HepG2 (cell line): ENCODE results near the gene SPACA9. TPM values are rescaled to one million over a fixed set of nuclear protein-coding genes. Genes with fewer than 3 reads are reported as not detected.
A peak's percentile ranks its signal among the peaks of the same experiment; 100 is the strongest.

Experiments
- ATAC-seq: fragments of 200-7000 bp; cut with Tn5 transposase; 3 replicates; pipeline ENCODE4 v1.9.1; 2020; ENCODE audit warnings: mild to moderate bottlenecking, moderate library complexity
- BruUV-seq: library from RNA; stranded (reverse); fragments of 400-500 nt; replicated peaks from 2 replicates; lab custom pipeline; 2021; lab: Mats Ljungman, UMichigan
- CTCF ChIA-PET: fragments of 300-600 bp; formaldehyde crosslinking; extraction: SDS; loops from one replicate; lab custom pipeline; 2021; ENCODE audit warnings: low total read pairs, inconsistent platforms, low intra/inter-chr PET ratio; lab: Yijun Ruan, JAX
- POLR2A ChIA-PET: fragments of 350-600 bp; sonication (Branson Sonifier 250); formaldehyde crosslinking; loops from one replicate; lab custom pipeline; 2020; ENCODE audit warnings: antibody characterized with exemption, inconsistent platforms; lab: Yijun Ruan, JAX
- DNase-seq: peaks from one replicate; pipeline ENCODE4 v3.0.0-alpha.2; 2015; ENCODE audit warnings: low spot score
- FAIRE-seq: peaks from 3 replicates; lab custom pipeline; 2011; peaks lifted over from hg19 to GRCh38; lab: Jason Lieb, UNC
- H2AFZ ChIP-seq: one replicate; pipeline ENCODE4 v1.6.1; 2011; ENCODE audit warnings: low read length, inconsistent platforms
- H3K27ac ChIP-seq: fragments of 300-600 bp; 3 replicates; pipeline ENCODE4 v1.8.0; 2011; ENCODE audit warnings: mixed run types, mild to moderate bottlenecking, mixed read lengths, low read length, inconsistent platforms; ENCODE audit not compliant: insufficient read depth; ENCODE audit errors: extremely low read length
- H3K27me3 ChIP-seq, 2 experiments: fragments of 200-600 bp in 1 of 2; 2 replicates in 1 of 2; 3 replicates in 1 of 2; pipeline versions ENCODE4 v1.6.0 to v1.8.0; 2011; ENCODE audit warnings: low read length in 2 of 2, mild to moderate bottlenecking in 2 of 2, moderate library complexity in 2 of 2, inconsistent platforms in 1 of 2; ENCODE audit not compliant: insufficient read depth in 2 of 2, control insufficient read depth in 1 of 2
- H3K36me3 ChIP-seq, 2 experiments: fragments of 200-600 bp in 1 of 2; replicated peaks in 1 of 2; 2 replicates in 1 of 2; 3 replicates in 1 of 2; pipeline versions ENCODE4 v1.5.1 to v1.8.0; 2011; ENCODE audit warnings: low read length in 2 of 2, inconsistent platforms in 1 of 2; ENCODE audit not compliant: insufficient read depth in 2 of 2, control insufficient read depth in 1 of 2
- H3K4me1 ChIP-seq: 2 replicates; pipeline ENCODE4 v1.5.1; 2012; ENCODE audit warnings: low read length, inconsistent platforms; ENCODE audit not compliant: insufficient read depth
- H3K4me2 ChIP-seq: 2 replicates; pipeline ENCODE4 v1.6.0; 2011; ENCODE audit warnings: low read depth, low read length, inconsistent platforms
- H3K4me3 ChIP-seq, 3 experiments: fragments of 200-600 bp in 1 of 3; sonication (generic), shearing (Covaris generic) in 1 of 3; replicated peaks in 1 of 3; 2 replicates each; pipeline ENCODE4 v1.5.1; 2011 to 2016; ENCODE audit warnings: low read length in 3 of 3, inconsistent platforms in 2 of 3, low read depth in 2 of 3, mild to moderate bottlenecking in 2 of 3, control low read depth in 1 of 3, mixed read lengths in 1 of 3; ENCODE audit not compliant: insufficient read depth in 1 of 3
- H3K79me2 ChIP-seq: one replicate; pipeline ENCODE4 v1.6.1; 2011; ENCODE audit warnings: low read length, inconsistent platforms; ENCODE audit not compliant: insufficient read depth
- H3K9ac ChIP-seq: 2 replicates; pipeline ENCODE4 v1.6.0; 2011; ENCODE audit warnings: mild to moderate bottlenecking, low read depth, low read length, inconsistent platforms; ENCODE audit not compliant: insufficient read depth
- H3K9me3 ChIP-seq: 2 replicates; pipeline ENCODE4 v1.5.1; 2012; ENCODE audit warnings: mild to moderate bottlenecking, low read length
- H4K20me1 ChIP-seq: 2 replicates; pipeline ENCODE4 v1.6.0; 2011; ENCODE audit warnings: inconsistent platforms, mild to moderate bottlenecking, low read length, moderate library complexity; ENCODE audit not compliant: insufficient read depth
- CREB3 ChIP-seq: sonication (generic); formaldehyde crosslinking; IDR thresholded peaks from 2 replicates; pipeline ENCODE4 v1.5.0; 2020; ENCODE audit warnings: missing genetic modification reagents
- DNMT1 ChIP-seq: sonication (generic); formaldehyde crosslinking; IDR thresholded peaks from 2 replicates; pipeline ENCODE4 v1.5.1; 2020; ENCODE audit warnings: mild to moderate bottlenecking, missing genetic modification reagents
- EHMT2 ChIP-seq: fragments of 200-600 bp; sonication (generic); IDR thresholded peaks from 2 replicates; pipeline ENCODE4 v1.7.0; 2017; ENCODE audit warnings: antibody characterized with exemption, low read depth, low read length, borderline replicate concordance
- IKZF4 ChIP-seq: sonication (generic); formaldehyde crosslinking; IDR thresholded peaks from 2 replicates; pipeline ENCODE4 v1.5.1; 2020; ENCODE audit warnings: borderline replicate concordance, mild to moderate bottlenecking, low read depth, missing genetic modification reagents; ENCODE audit errors: not compliant biosample characterization
- KLF11 ChIP-seq: IDR thresholded peaks from 2 replicates; pipeline ENCODE4 v1.6.1; 2016; ENCODE audit warnings: missing compliant biosample characterization
- MIXL1 ChIP-seq: IDR thresholded peaks from 2 replicates; pipeline ENCODE4 v1.6.1; 2016
- ONECUT2 ChIP-seq: sonication (generic); formaldehyde crosslinking; IDR thresholded peaks from 2 replicates; pipeline ENCODE4 v1.4.0; 2020; ENCODE audit warnings: missing genetic modification reagents
- SOX5 ChIP-seq: IDR thresholded peaks from 2 replicates; pipeline ENCODE4 v1.6.1; 2016; ENCODE audit warnings: borderline replicate concordance
- TCF7L2 ChIP-seq: IDR thresholded peaks from 2 replicates; pipeline ENCODE4 v1.6.1; 2011; ENCODE audit warnings: mild to moderate bottlenecking, low read depth, low read length, moderate library complexity
- TFDP1 ChIP-seq: IDR thresholded peaks from 2 replicates; pipeline ENCODE4 v1.6.1; 2016; ENCODE audit warnings: missing compliant biosample characterization, missing genetic modification reagents, borderline replicate concordance
- ZBTB14 ChIP-seq: sonication (generic); formaldehyde crosslinking; IDR thresholded peaks from 2 replicates; pipeline ENCODE4 v1.4.0; 2020; ENCODE audit warnings: missing genetic modification reagents
- ZNF318 ChIP-seq: sonication (generic); formaldehyde crosslinking; IDR thresholded peaks from 2 replicates; pipeline ENCODE4 v1.4.0; 2020; ENCODE audit warnings: mild to moderate bottlenecking, missing genetic modification reagents
- ZNF337 ChIP-seq: sonication (generic); formaldehyde crosslinking; IDR thresholded peaks from 2 replicates; pipeline ENCODE4 v1.5.1; 2020; ENCODE audit warnings: missing genetic modification reagents, low read depth, mild to moderate bottlenecking, borderline replicate concordance
- ZNF580 ChIP-seq: IDR thresholded peaks from 2 replicates; pipeline ENCODE4 v1.6.1; 2016; ENCODE audit warnings: low read depth, borderline replicate concordance
- WGBS: methylation state at CpG from one replicate; pipeline ENCODE4 v1.1.6; 2017; ENCODE audit warnings: low lambda C conversion rate; 5-methylcytosine and 5-hydroxymethylcytosine counted together
- in situ Hi-C: cut with HindIII; loops from 2 replicates; pipeline ENCODE4 v1.10.0; 2017; ENCODE audit warnings: low pct_unique_long_range_greater_than_20kb; ENCODE audit not compliant: extremely low pct_ligation_motif_present
- intact Hi-C: fragments of 100-400 bp; cut with micrococcal nuclease; formaldehyde crosslinking; loops from one replicate; pipeline ENCODE4 v1.10.0; 2022; ENCODE audit not compliant: unreplicated experiment
- polyA plus RNA-seq, 8 experiments: library from polyadenylated mRNA; depleted of rRNA in 3 of 8; stranded (reverse) in 7 of 8; unstranded in 1 of 8; fragments of >200 nt; fragmentation: Illumina TruSeq in 4 of 8; extraction: Trizol in 4 of 8; gene quantifications; 2 replicates each; pipeline versions ENCODE4 v1.2.1 to v1.2.3, GENCODE V29; 2011 to 2016; ENCODE audit warnings: low read depth in 4 of 8, missing spikeins in 1 of 8, mixed read lengths in 1 of 8; ENCODE audit not compliant: insufficient read depth in 1 of 8
- total RNA-seq, 5 experiments: library from RNA; depleted of rRNA; stranded (reverse); fragments of >200 nt; fragmentation: Illumina TruSeq; extraction: Trizol; gene quantifications; 2 replicates each; pipeline ENCODE4 v1.2.3, GENCODE V29; 2016; ENCODE audit warnings: low read depth in 1 of 5

Gene SPACA9
- total and polyA plus RNA-seq, 2 of the 13 experiments (the other 11 are each of a cell fraction or from before 2014, with no cell fraction given) = 0.15 to 0.38 TPM

GRCh38 chr9:132888151-132888550 lies 9.5 kb downstream of the SPACA9 start:
- Histone ChIP-seq H3K4me1 (peaks cover 31% of the 10 kb centered on the region), H3K9me3 (no peaks in the 10 kb centered on the region), H3K27ac (no peak overlapping the region), H3K4me3 (no peak overlapping the region), H3K4me2 (no peak overlapping the region), H3K27me3 (no peaks in the 10 kb centered on the region), H3K9ac (no peak overlapping the region), H2AFZ (no peak overlapping the region), H3K79me2 (no peaks in the 10 kb centered on the region), H3K36me3 (no peaks in the 10 kb centered on the region), H4K20me1 (no peaks in the 10 kb centered on the region)
- in situ Hi-C loops = no loop called here
- POLR2A ChIA-PET = no interaction called here
- WGBS = no CpG with 5 or more reads among the region's 18 CpGs
- ATAC-seq (peak; percentile 9; the same call in 1 of the 3 replicates), DNase-seq (no peak), FAIRE-seq (no peak)
- CTCF ChIA-PET = no interaction called here
- intact Hi-C loops = no loop called here
- no TSS peak for BruUV-seq
- TF ChIP-seq TFDP1 (CRISPR knock-in tag) (no peak), ZNF318 (CRISPR knock-in tag) (no peak), DNMT1 (CRISPR knock-in tag) (no peak), ZNF337 (CRISPR knock-in tag) (no peak), ONECUT2 (CRISPR knock-in tag) (no peak), IKZF4 (CRISPR knock-in tag) (no peak), ZBTB14 (CRISPR knock-in tag) (no peak), MIXL1 (CRISPR knock-in tag) (no peak), SOX5 (CRISPR knock-in tag) (no peak), CREB3 (no peak), ZNF580 (CRISPR knock-in tag) (no peak), TCF7L2 (no peak), EHMT2 (no peak), KLF11 (CRISPR knock-in tag) (no peak)
